NCI-H524 treated with DMSO at 0.1 percent for 48 hours (cell line): ENCODE results near the gene ASB4.
"Not testable (repeated sequence)": the region's sequence is repeated elsewhere in the genome, so short reads cannot be mapped to it uniquely, and the experiment has no call there.

Source experiments
- DNase-seq: peaks from one replicate; lab custom pipeline; 2025; lab: John Stamatoyannopoulos, UW

Gene ASB4

DNA sequence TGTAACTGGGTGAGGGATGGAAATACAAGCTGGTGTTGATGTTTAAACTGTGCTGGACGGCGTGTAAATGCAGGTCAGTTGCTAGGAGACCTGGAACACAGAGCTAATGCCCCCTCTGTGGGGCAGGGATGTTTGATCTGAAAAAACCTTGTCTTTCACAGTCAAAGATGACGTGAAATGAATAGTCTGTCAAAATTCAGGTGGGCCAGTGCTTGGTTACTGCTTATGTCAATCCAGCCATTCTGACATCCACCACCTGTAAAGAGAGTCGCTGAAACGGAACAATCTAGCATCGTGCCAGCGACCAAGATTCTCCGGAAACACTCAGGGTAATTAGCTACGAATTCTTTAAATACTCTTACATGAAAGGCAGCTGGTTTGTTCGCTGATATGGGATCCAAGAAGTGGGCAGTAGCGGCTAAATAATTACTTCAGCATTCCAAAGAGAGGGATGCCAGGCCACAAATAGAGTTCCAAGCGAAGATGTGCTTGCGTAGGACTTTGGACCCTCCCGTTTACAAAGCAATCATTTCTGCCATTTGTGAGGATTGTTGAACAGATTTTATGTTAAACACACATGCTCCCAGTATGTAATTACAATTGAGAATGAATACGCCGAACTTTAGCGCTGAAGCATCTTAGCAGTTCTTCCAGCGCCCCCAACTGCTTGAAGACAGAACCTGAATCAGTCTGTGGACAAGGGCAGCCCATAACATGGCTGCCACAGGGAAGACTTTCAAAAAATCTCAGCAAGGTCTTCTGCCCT lies 7.3 kb upstream of the ASB4 start:
- no peak for DNase-seq

DNA sequence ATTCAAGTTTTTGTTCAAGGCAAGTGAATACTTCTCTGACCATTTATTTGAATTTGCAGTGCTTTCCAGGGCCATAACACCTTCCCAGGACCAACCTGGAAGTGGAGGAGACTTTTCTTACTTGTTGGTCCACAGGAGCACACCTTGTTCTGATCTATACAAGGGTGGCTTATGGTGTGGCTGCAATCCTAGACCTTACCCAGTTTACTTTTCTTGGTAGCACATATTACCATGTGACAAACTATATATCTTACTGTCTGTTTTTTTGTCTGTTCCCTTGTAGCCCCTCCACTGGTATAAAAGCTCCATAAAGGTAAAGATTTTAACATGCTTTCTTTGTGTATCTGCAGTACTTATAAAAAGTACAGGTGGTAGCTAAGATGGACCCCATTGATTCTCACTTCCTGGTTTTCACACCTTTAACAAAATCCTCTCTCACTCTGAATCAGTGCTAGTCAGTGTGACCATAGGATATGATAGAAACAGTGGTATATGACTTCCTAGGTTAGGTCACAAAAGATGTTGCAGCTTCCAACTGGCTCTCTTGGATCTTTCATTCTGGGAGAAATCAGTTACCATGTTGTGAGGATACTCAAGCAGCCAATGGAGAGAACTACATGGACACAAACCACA lies 5.6 kb upstream of the ASB4 start:
- DNase-seq = no peak

DNA sequence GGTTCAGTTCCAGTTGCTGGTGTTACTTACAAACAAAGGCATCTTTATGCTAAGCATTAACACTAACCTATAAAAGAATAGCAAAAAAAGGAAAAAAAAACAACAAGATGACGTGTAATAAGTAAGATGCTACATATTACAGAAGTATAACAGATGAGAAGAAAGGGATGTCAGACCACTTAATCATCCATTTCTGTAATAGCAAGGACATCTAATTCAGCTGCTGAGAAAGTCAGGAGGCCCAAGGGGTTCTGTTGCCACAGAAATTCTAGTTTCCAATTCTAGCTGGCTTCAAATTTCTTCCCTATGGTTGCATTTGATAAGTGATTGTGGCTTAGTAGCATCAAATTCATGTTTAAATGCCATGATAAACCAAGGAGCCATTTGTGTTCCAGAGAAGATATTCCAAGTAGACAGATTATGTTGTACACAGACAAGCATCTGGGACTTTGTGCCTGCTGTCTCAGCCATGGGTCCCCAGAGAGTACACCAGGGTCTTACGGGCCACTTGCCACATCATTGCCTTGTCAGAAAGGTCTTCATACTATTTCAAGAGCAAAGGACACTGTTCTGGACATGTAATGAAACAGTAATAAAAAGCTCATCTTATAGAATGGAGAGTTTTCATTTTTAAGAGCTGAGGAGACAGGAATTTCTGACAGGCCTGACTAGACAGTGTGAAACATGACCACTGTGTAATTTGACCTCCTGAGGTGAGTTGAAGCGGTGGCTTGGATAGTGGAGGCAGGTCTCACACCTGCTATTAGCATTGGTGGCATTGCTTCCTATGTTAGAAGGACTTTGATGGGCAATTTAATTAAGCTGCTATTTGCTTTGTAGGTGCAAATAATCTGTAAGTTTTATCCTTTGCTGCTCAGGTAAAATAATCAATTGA lies 4.2 kb upstream of the ASB4 start:
- DNase-seq = peak; percentile 47

DNA sequence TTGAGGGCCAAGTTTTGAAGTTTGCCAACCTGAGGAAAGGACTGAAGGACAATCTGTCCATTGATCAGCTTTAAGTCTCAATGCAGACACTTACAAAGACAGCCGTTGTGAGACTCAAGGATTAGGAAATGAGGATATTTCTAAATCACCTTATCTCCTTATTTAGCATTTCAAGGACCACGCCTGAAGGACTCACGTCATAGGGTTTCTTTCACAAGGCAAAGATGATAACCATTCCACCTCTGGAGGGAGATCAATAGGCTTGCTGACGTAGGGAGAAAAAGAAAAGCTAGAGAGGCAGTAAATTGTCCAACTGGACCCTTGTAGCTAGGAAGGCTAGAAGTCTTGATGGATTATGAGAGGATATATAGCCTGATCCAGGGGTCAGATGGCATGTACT lies 3.3 kb upstream of the ASB4 start:
- DNase-seq = no peak

DNA sequence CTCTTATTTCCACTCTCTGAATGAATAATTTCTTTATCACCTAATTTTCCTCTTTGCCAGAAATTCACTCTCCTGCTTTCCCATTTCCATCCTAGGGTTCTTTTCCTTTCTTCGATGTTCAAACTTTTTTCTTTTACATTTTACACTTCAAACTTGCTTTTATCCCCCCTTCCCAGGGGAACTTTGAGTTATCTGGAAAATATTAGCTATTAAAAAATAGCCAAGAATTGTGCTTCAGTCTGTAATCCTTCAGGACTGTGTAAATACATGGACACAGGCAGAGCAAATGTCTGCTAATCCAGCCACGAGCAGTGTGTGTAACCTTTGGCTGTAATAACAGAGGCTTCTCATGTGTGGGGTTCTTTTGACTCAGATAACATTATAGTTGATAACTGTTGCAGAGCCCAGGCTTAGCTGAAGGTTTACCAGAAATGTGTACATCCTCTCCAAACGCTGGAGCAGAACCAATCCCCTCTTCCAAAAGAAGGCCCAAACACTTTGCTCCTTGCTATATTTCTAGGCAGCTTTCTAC lies 4.6 kb downstream of the ASB4 start:
- no peak for DNase-seq

DNA sequence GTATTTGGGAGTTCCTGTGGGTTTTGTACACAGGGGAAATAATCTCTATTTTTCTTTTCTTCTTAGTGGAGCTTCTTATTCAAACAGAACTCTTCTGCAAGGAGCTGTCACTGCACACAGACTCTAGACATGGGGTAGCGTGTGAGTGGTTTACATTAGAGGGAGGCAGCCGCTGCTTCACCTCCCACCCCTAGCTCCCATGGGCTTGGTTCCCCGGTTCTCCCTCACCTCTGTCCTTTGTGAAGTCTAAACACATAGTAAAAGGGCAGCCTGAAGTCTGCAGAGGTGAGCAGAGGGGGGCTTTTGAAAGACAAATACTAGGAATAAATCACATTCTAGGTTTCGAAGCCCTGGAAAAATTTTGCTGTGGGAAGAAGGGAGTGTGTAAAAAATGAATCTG lies 5.5 kb downstream of the ASB4 start:
- DNase-seq = no peak

GRCh38 chr7:95491634-95492314 lies 6.0 kb downstream of the ASB4 start:
- DNase-seq = no peak

- DNase-seq = no peak
These were observed 7.5 kb downstream of the ASB4 start for GRCh38 chr7:95493247-95493646.

DNA sequence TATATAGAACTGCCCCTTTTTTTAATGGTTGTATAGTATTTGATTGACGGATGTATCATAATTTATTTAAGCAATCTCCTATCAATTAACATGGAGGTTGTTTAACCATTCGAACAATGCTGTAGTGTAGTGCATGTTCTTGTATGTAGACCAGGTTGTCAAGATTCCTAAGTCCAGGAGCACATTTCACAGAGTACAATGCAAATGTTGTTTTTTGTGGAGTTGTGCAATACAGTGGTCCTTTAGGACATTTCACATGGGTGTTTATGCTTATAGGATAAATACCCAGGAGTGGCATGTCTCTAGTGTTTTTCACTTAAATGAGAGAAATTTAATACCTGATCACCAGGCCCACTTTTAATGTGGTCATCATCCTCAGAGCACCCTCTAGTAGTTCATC lies 8.1 kb downstream of the ASB4 start:
- no peak for DNase-seq

DNA sequence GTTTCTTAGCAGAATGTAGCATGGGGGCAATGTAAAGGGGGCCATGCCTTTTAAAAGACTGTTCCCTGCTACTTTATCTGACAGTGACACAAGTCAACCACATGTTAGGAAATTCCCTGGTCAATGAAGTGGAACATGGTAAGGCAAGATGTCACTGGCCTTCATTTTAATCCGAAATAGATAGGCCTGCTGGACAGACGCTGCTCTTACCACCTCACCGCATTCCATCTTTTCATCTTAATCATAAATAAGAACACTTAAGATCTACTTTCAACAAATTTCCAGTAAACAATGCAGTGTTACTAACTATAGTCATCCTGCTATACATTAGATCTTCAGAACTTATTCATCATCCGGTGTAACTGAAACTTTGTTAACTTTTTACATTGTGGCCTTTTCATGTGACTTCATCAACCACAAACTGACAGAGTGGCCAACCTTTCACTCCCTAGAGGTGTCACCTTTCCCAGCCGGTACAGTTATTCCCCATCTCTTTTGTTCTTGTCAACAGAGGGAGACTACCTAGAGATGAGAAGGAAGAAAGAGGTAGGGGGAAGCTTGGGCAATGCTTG lies 15.6 kb downstream of the ASB4 start:
- DNase-seq = no peak

DNA sequence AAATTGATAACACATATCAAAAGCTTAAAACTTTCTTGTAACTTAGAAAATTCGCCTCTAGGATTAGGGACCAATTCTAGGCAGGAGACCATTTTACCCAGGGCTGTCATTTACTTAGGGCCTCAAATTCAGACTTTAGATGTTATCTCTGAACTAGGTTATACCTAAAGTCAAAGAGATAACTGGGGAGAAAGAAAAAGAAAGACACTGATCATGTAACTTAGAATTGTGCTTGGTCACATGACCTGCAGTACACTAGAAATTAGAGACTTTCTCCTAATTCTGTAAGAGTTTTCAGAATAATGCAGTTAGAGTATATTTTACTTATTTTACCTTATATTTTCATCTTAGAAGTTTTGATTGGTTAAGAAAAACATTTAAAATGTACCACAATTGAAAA lies 16.7 kb downstream of the ASB4 start:
- DNase-seq = no peak

- DNase-seq = no peak
These were observed 17.8 kb downstream of the ASB4 start for GRCh38 chr7:95503271-95504131.

DNA sequence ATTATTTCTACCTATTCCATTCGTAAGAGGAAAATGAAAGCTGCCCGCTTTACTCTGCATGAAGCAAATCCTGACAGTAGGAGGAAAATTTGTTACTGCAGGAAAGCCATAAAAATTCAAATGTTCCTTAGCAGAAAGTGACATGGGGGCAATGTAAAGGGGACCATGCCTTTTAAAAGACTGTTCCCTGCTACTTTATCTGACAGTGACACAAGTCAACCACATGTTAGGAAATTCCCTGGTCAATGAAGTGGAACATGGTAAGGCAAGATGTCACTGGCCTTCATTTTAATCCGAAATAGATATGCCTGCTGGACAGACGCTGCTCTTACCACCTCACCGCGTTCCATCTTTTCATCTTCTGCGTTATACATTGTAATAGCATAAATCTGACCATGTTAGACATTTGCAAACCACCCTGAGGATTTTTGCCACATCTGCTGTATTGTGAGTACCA lies 18.4 kb downstream of the ASB4 start:
- not testable (repeated sequence) for DNase-seq

DNA sequence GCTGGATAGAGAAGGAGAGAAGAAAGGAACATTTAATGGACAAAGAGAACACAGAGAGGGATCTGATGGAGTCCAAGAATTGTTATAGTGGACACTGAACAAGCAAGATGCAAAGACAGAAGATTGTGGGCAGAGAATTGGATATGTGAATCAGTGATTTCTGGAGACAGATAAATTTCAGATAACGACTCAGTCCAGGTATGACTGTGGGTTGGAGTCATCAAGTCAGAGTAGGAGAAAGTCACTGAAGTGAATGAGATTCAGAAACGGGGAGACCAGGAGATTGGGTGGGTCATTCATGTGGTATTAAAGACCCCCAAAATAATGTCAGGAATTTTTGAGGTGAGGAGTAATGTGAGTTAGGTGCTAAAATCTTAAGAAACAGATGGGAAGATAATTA lies 23.0 kb downstream of the ASB4 start:
- DNase-seq = no peak

DNA sequence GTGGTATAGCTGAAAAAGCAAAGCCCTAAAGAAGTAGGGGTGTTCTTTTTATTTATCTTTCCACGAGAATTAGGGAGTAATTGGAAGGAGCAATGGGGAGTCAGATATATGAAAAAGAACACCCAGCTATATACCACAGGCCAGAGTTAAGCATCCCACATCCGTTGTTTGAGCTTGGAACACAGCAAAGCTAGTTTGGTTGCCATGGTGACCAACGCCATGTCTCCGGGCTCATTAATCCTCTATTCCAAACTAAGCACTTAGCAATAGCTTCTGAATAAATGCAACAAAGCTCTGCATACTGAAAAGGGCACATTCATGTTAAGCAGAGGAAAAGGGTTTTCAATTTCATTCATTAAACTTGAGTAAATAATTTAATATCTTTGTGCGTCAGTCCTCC lies 23.5 kb downstream of the ASB4 start:
- DNase-seq = peak; percentile 62

DNA sequence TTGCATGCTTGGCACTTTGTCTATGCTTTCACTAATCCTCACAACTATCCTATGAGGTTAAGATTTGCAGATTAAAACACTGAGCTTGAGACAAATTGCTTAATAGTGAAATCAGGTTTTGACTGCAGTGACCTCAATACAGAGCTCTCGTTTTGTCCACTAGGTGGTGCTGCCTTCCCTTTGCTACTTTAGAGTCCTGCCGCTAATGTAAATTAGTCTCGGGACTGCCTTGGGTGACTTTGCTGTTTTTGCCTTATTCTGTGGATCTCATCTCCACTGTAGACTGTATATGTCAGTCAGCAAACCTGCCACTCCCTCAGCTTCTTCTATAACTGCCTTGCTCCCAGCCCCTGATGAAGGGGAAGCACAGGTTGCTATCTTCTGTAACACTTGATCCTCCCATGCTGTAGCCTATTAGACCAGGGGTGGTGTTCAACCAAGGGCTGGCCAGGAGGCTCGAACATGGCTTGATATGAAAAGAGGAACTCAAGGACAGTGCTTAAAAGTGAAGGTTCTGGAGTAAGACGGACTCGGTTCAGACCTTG lies 26.0 kb downstream of the ASB4 start:
- no peak for DNase-seq

DNA sequence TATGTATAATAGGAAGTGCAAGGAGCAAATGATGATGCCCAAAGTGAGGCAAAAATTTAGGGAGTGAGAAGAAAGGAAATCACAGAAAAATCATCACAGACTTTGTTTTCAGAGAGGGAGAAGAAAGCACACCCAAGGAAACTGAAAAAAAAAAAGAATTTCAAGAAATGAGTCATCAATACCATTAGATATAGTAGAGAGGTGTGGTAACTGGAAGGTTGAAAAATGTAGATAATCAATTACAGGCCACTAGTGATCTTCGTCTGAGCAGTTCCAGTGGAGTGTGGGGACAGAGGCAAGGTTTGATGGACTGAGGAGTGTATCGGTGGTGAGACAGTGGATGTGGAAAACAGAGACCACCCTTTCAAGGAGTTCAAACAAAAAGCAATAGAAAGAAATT lies 31.7 kb downstream of the ASB4 start:
- DNase-seq = no peak

- no peak for DNase-seq
These were observed 32.1 kb downstream of the ASB4 start for GRCh38 chr7:95517870-95518269.

DNA sequence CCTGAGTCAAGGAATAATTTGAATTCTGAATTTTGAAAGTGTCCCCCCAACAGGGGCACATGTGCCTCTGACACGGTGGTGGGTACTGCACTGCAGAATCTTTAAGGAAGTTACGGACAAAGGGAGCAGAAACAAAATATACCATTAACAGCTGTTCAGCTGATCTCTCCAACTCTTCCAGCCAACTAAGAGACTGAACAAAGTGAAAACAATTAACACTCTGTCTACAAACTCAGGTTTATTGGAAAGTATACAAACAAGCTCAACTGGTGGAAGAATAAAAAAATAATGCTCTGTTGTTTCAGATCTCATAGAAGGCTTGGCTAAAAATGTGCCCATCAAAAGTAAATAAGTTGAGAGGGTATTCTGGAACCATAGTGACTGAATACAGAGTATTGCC lies 34.4 kb downstream of the ASB4 start:
- DNase-seq = no peak

- DNase-seq = no peak
These were observed 39.8 kb downstream of the ASB4 start for GRCh38 chr7:95525503-95525902.
